GM23338 (cell line): ENCODE measurements around the gene SNX10. TPM values are rescaled to one million over a fixed set of nuclear protein-coding genes. Genes with fewer than 3 reads are reported as not detected.

Source experiments
- ATAC-seq: fragments of 200-7000 bp; cut with Tn5 transposase; 3 replicates; pipeline ENCODE4 v1.9.1; 2020
- DNase-seq: peaks from one replicate; pipeline ENCODE4 v3.0.0-alpha.2; 2015; ENCODE audit warnings: low spot score
- H2AFZ ChIP-seq: fragments of 200-600 bp; sonication (generic); 2 replicates; pipeline ENCODE4 v1.8.0; 2016; ENCODE audit warnings: antibody characterized with exemption, mild to moderate bottlenecking, moderate library complexity
- H3F3A ChIP-seq: fragments of 200-600 bp; sonication (generic); replicated peaks from 2 replicates; pipeline ENCODE4 v1.8.0; 2017; ENCODE audit warnings: antibody characterized with exemption, mixed run types, low read depth
- H3K27ac ChIP-seq: fragments of 200-600 bp; sonication (generic); 2 replicates; pipeline ENCODE4 v1.6.1; 2016; ENCODE audit warnings: low read depth
- H3K27me3 ChIP-seq: fragments of 200-600 bp; sonication (generic); 2 replicates; pipeline ENCODE4 v1.8.0; 2016; ENCODE audit warnings: mild to moderate bottlenecking, mixed run types, moderate library complexity; ENCODE audit not compliant: insufficient read depth
- H3K36me3 ChIP-seq: fragments of 200-600 bp; sonication (generic); 2 replicates; pipeline ENCODE4 v1.8.0; 2016; ENCODE audit warnings: mild to moderate bottlenecking; ENCODE audit not compliant: insufficient read depth
- H3K4me1 ChIP-seq: fragments of 200-600 bp; sonication (generic); 2 replicates; pipeline ENCODE4 v1.8.0; 2016; ENCODE audit warnings: mild to moderate bottlenecking, moderate library complexity; ENCODE audit not compliant: insufficient read depth
- H3K4me2 ChIP-seq: fragments of 200-600 bp; sonication (generic); 2 replicates; pipeline ENCODE4 v1.7.1; 2017; ENCODE audit warnings: mixed run types
- H3K4me3 ChIP-seq: fragments of 200-600 bp; sonication (generic); 2 replicates; pipeline ENCODE4 v1.6.1; 2016; ENCODE audit warnings: mixed run types
- H3K79me2 ChIP-seq: fragments of 200-600 bp; sonication (generic); replicated peaks from 2 replicates; pipeline ENCODE4 v1.8.0; 2017; ENCODE audit warnings: mild to moderate bottlenecking; ENCODE audit not compliant: insufficient read depth
- H3K9me2 ChIP-seq: fragments of 200-600 bp; sonication (generic); 2 replicates; pipeline ENCODE4 v1.8.0; 2017; ENCODE audit not compliant: insufficient read depth
- H4K20me1 ChIP-seq: fragments of 200-600 bp; sonication (generic); replicated peaks from 2 replicates; pipeline ENCODE4 v1.8.0; 2017; ENCODE audit warnings: mild to moderate bottlenecking; ENCODE audit not compliant: insufficient read depth
- H3K27ac Mint-ChIP-seq: 2 replicates; pipeline ENCODE4 v1.8.0; 2020; ENCODE audit warnings: inconsistent platforms, mild to moderate bottlenecking, moderate library complexity, mixed read lengths
- H3K27me3 Mint-ChIP-seq: 3 replicates; pipeline ENCODE4 v1.8.0; 2022; ENCODE audit warnings: low read depth, mild to moderate bottlenecking, moderate library complexity, mixed read lengths, inconsistent platforms; ENCODE audit not compliant: insufficient read depth, poor library complexity
- H3K36me3 Mint-ChIP-seq: 3 replicates; pipeline ENCODE4 v1.8.0; 2021; ENCODE audit warnings: low read depth, mild to moderate bottlenecking, inconsistent platforms, moderate library complexity, mixed read lengths
- H3K4me1 Mint-ChIP-seq: 3 replicates; pipeline ENCODE4 v1.8.0; 2020; ENCODE audit warnings: mild to moderate bottlenecking, inconsistent platforms, mixed read lengths
- H3K4me3 Mint-ChIP-seq: 3 replicates; pipeline ENCODE4 v1.8.0; 2021; ENCODE audit warnings: moderate library complexity, mild to moderate bottlenecking, inconsistent platforms, mixed read lengths
- H3K9me3 Mint-ChIP-seq: 3 replicates; pipeline ENCODE4 v1.8.0; 2020; ENCODE audit warnings: moderate library complexity, mild to moderate bottlenecking, inconsistent platforms, mixed read lengths
- EZH2 ChIP-seq: fragments of 200-600 bp; sonication (generic); IDR thresholded peaks from one replicate; pipeline ENCODE4 v1.8.0; 2017; ENCODE audit warnings: antibody characterized with exemption, mild to moderate bottlenecking, low read depth; ENCODE audit not compliant: unreplicated experiment
- EZH2phosphoT487 ChIP-seq: fragments of 200-600 bp; sonication (generic); IDR thresholded peaks from one replicate; pipeline ENCODE4 v1.8.1; 2018; ENCODE audit warnings: antibody characterized with exemption; ENCODE audit not compliant: unreplicated experiment
- NANOG ChIP-seq: IDR thresholded peaks from 2 replicates; pipeline ENCODE4 v1.6.1; 2016; ENCODE audit warnings: antibody characterized with exemption, borderline replicate concordance
- POLR2AphosphoS5 ChIP-seq: IDR thresholded peaks from 2 replicates; pipeline ENCODE4 v1.6.1; 2016; ENCODE audit warnings: antibody characterized with exemption, low read depth
- STAT1 ChIP-seq: IDR thresholded peaks from one replicate; pipeline ENCODE4 v1.6.1; 2016; ENCODE audit warnings: antibody characterized with exemption; ENCODE audit not compliant: unreplicated experiment
- ZNF114 ChIP-seq: fragments of 250-450 bp; sonication (Bioruptor Pico); IDR thresholded peaks from 2 replicates; pipeline ENCODE4 v1.5.0; 2020; ENCODE audit warnings: mild to moderate bottlenecking, moderate library complexity
- ZNF331 ChIP-seq: fragments of 250-450 bp; sonication (Bioruptor Pico); IDR thresholded peaks from 2 replicates; pipeline ENCODE4 v1.5.0; 2020; ENCODE audit warnings: low read depth, mild to moderate bottlenecking, moderate library complexity
- polyA plus RNA-seq: library from polyadenylated mRNA; unstranded; fragments of >200 nt; fragmentation: Nextera tagmentation; extraction: Ambion mirVana; gene quantifications from 2 replicates; pipeline ENCODE4 v1.2.1, GENCODE V29; 2016
- total RNA-seq: library from RNA; depleted of rRNA; stranded (reverse); fragments of >200 nt; shearing (Covaris generic); gene quantifications from 2 replicates; pipeline ENCODE4 v1.2.3, GENCODE V29; 2014
- TF ChIP-seq, protein P1 (sequence below): IDR thresholded peaks from one replicate; pipeline ENCODE4 v1.6.1; 2018; ENCODE audit warnings: antibody characterized with exemption; ENCODE audit not compliant: unreplicated experiment
- TF ChIP-seq, protein P2 (sequence below): IDR thresholded peaks from 2 replicates; pipeline ENCODE4 v1.6.1; 2016; ENCODE audit warnings: antibody characterized with exemption
- TF ChIP-seq, protein P3 (sequence below), 2 experiments: fragments of 200-600 bp in 1 of 2; sonication (generic) in 1 of 2; conservative IDR thresholded peaks; 2 replicates each; pipeline versions ENCODE4 v1.5.1 to v1.6.1; 2016 to 2017; ENCODE audit warnings: antibody characterized with exemption in 2 of 2, low read depth in 2 of 2, mild to moderate bottlenecking in 2 of 2, moderate library complexity in 1 of 2

SNX10 gene
- total and polyA plus RNA-seq, 2 experiments from 2014 or later, result 15.8 to 17.8 TPM

DNA sequence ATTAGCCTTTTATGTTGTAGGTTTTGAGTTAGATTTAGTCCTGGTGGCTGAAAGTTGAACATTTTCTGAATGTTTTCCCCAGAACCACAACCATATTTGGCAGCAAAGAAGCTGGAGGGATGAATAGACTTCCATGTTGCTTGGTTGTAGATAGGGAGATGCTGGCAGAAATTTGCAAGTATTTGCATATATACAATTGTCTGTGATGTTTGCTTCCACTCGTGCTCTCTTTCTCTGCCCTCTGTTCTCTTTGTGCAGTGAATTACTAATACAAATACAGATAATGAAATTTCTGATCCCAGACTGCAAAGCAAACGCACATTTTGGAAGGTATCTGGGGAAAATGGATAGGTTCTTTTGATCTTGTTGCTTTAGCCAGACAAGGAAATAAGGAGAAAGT is 96.1 kb downstream of the SNX10 start:
- Histone ChIP-seq H4K20me1 (no peaks in the 10 kb centered on the region), H3K79me2 (no peaks in the 10 kb centered on the region), H3F3A (no peaks in the 10 kb centered on the region), H3K27ac (no peak overlapping the region), H3K4me2 (no peak overlapping the region), H3K4me1 (no peaks in the 10 kb centered on the region; the same call in 1 of the 2 replicates), H3K4me3 (no peak overlapping the region), H3K27me3 (no peaks in the 10 kb centered on the region), H3K9me2 (no peaks in the 10 kb centered on the region), H3K36me3 (no peaks in the 10 kb centered on the region), H2AFZ (no peak overlapping the region)
- ATAC-seq (peak; percentile 36; the same call in 2 of the 3 replicates), DNase-seq (no peak)
- Mint-ChIP-seq H3K9me3 (no peaks in the 10 kb centered on the region), H3K4me3 (no peak overlapping the region), H3K27ac (peak overlapping the region; percentile 90), H3K36me3 (no peaks in the 10 kb centered on the region), H3K4me1 (peaks cover 17% of the 10 kb centered on the region), H3K27me3 (peaks cover 2% of the 10 kb centered on the region)
- TF ChIP-seq EZH2phosphoT487 (no peak), ZNF331 (CRISPR knock-in tag) (no peak), POLR2AphosphoS5 (no peak), ZNF114 (no peak), EZH2 (no peak), STAT1 (no peak)
- TF ChIP-seq, protein P1, sequence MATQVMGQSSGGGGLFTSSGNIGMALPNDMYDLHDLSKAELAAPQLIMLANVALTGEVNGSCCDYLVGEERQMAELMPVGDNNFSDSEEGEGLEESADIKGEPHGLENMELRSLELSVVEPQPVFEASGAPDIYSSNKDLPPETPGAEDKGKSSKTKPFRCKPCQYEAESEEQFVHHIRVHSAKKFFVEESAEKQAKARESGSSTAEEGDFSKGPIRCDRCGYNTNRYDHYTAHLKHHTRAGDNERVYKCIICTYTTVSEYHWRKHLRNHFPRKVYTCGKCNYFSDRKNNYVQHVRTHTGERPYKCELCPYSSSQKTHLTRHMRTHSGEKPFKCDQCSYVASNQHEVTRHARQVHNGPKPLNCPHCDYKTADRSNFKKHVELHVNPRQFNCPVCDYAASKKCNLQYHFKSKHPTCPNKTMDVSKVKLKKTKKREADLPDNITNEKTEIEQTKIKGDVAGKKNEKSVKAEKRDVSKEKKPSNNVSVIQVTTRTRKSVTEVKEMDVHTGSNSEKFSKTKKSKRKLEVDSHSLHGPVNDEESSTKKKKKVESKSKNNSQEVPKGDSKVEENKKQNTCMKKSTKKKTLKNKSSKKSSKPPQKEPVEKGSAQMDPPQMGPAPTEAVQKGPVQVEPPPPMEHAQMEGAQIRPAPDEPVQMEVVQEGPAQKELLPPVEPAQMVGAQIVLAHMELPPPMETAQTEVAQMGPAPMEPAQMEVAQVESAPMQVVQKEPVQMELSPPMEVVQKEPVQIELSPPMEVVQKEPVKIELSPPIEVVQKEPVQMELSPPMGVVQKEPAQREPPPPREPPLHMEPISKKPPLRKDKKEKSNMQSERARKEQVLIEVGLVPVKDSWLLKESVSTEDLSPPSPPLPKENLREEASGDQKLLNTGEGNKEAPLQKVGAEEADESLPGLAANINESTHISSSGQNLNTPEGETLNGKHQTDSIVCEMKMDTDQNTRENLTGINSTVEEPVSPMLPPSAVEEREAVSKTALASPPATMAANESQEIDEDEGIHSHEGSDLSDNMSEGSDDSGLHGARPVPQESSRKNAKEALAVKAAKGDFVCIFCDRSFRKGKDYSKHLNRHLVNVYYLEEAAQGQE, result no peak
- TF ChIP-seq, protein P2, sequence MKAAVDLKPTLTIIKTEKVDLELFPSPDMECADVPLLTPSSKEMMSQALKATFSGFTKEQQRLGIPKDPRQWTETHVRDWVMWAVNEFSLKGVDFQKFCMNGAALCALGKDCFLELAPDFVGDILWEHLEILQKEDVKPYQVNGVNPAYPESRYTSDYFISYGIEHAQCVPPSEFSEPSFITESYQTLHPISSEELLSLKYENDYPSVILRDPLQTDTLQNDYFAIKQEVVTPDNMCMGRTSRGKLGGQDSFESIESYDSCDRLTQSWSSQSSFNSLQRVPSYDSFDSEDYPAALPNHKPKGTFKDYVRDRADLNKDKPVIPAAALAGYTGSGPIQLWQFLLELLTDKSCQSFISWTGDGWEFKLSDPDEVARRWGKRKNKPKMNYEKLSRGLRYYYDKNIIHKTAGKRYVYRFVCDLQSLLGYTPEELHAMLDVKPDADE, result no peak
- TF ChIP-seq, protein P3, sequence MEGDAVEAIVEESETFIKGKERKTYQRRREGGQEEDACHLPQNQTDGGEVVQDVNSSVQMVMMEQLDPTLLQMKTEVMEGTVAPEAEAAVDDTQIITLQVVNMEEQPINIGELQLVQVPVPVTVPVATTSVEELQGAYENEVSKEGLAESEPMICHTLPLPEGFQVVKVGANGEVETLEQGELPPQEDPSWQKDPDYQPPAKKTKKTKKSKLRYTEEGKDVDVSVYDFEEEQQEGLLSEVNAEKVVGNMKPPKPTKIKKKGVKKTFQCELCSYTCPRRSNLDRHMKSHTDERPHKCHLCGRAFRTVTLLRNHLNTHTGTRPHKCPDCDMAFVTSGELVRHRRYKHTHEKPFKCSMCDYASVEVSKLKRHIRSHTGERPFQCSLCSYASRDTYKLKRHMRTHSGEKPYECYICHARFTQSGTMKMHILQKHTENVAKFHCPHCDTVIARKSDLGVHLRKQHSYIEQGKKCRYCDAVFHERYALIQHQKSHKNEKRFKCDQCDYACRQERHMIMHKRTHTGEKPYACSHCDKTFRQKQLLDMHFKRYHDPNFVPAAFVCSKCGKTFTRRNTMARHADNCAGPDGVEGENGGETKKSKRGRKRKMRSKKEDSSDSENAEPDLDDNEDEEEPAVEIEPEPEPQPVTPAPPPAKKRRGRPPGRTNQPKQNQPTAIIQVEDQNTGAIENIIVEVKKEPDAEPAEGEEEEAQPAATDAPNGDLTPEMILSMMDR (conservative IDR thresholded peaks at IDR 0.05; ENCODE audit: low read depth in 2 of 2), result no peak

DNA sequence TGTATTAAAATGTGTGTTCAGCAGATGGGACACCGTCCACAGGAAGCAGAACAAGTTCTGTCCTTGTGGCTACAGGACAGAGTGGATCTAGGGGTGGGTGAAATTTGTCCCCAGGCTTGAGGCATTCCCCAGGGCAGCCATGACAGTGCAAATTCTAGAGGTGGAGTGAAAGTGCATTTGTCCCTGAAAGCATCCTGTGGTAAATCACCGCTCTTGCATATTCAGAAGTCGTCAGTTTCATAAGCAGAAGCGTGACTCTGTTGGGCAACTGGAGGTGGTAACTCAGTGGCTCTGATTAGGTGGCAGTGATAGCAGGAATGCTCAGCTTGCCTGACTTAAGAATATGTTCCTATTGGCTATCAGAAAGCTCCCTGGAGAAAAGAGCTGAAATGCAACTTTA is 96.6 kb downstream of the SNX10 start:
- DNase-seq (no peak), ATAC-seq (no peak; the same call in 2 of the 3 replicates)
- Histone ChIP-seq H2AFZ (peak overlapping the region; percentile 4; the same call in 1 of the 2 replicates), H3K9me2 (no peaks in the 10 kb centered on the region), H3K4me3 (no peak overlapping the region), H3K79me2 (no peaks in the 10 kb centered on the region), H3K27me3 (no peaks in the 10 kb centered on the region), H3K27ac (no peak overlapping the region), H4K20me1 (no peaks in the 10 kb centered on the region), H3K4me2 (no peak overlapping the region), H3F3A (no peaks in the 10 kb centered on the region), H3K4me1 (no peaks in the 10 kb centered on the region; the same call in 1 of the 2 replicates), H3K36me3 (no peaks in the 10 kb centered on the region)
- peaks cover 2% of the 10 kb centered on the region for H3K27me3 Mint-ChIP-seq
- H3K4me1 Mint-ChIP-seq, result peaks cover 17% of the 10 kb centered on the region
- H3K27ac Mint-ChIP-seq, result peak overlapping the region; percentile 90
- H3K36me3 Mint-ChIP-seq, result no peaks in the 10 kb centered on the region
- H3K4me3 Mint-ChIP-seq, result no peak overlapping the region
- H3K9me3 Mint-ChIP-seq, result no peaks in the 10 kb centered on the region
- TF ChIP-seq EZH2 (no peak), NANOG (no peak), POLR2AphosphoS5 (no peak), STAT1 (no peak)
- TF ChIP-seq, protein P2, result no peak
